ENCODE data around the gene FCER1G.
"Not testable (repeated sequence)": the region's sequence is repeated elsewhere in the genome, so short reads cannot be mapped to it uniquely, and the experiment has no call there.

FCER1G gene

DNA sequence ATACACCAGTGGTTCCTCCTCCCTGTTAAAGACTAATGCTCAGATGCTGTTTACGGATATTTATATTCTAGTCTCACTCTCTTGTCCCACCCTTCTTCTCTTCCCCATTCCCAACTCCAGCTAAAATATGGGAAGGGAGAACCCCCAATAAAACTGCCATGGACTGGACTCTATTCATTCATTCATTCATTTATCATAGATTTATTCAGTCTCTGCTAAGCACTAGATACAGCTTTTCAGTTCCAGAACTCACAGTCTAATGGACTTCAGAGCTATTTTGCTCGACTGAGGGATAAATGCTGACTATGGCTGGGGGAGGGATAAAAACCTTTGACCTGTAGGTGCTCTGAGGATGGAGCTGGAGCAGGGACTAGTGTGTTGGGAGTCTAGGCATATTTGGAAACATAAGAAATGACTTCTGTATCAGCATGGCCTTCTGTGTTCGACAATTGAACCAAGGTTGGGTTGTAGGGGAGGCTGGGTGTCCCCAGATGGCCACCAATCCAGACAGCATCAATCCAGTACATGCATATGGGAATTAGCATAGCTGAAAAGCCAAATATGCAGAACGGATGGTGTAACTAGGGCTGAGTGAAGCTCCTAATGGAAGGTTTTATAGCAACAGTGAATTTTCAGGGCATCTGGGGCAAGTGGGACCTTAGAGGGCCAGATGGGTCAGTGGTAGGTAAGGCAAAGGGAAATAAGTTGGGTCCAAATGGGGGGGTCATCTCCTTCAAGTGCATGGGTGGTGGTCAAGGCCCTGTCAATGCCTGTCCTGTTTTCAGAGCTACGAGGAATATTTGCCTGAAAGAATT, 4.2 kb downstream of the FCER1G start:
- TF ChIP-seq, protein P1, sequence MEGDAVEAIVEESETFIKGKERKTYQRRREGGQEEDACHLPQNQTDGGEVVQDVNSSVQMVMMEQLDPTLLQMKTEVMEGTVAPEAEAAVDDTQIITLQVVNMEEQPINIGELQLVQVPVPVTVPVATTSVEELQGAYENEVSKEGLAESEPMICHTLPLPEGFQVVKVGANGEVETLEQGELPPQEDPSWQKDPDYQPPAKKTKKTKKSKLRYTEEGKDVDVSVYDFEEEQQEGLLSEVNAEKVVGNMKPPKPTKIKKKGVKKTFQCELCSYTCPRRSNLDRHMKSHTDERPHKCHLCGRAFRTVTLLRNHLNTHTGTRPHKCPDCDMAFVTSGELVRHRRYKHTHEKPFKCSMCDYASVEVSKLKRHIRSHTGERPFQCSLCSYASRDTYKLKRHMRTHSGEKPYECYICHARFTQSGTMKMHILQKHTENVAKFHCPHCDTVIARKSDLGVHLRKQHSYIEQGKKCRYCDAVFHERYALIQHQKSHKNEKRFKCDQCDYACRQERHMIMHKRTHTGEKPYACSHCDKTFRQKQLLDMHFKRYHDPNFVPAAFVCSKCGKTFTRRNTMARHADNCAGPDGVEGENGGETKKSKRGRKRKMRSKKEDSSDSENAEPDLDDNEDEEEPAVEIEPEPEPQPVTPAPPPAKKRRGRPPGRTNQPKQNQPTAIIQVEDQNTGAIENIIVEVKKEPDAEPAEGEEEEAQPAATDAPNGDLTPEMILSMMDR (conservative IDR thresholded peaks at IDR 0.05; ENCODE audit: low read depth, low read length) = no peak
- H3K4me3 ChIP-seq (ENCODE audit: low read length) = no peak overlapping the region
- no peak for DNase-seq (ENCODE audit: low read depth)

DNA sequence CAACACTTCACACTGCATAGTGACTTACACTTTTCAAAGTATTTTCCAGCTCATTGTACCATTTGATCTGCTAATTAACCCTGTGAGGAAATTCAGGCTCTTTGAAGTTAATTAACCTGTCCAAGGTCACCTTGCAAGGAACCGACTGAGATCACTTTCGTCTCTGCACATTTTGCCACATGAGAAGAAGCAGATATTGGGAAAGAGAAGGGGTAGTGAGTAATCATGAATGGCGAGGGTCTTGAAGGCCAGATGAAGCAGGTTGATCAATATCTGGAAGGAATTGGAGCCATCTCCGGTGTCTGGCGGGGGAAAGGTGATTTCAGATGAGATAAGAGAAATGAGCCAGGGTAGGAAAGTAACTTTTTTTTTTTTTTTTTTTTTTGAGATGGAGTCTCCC, 4.9 kb downstream of the FCER1G start:
- TF ChIP-seq, protein P1 (conservative IDR thresholded peaks at IDR 0.05; ENCODE audit: low read depth, low read length) = no peak
- DNase-seq (ENCODE audit: low read depth) = no peak
- no peak overlapping the region for H3K4me3 ChIP-seq (ENCODE audit: low read length)

DNA sequence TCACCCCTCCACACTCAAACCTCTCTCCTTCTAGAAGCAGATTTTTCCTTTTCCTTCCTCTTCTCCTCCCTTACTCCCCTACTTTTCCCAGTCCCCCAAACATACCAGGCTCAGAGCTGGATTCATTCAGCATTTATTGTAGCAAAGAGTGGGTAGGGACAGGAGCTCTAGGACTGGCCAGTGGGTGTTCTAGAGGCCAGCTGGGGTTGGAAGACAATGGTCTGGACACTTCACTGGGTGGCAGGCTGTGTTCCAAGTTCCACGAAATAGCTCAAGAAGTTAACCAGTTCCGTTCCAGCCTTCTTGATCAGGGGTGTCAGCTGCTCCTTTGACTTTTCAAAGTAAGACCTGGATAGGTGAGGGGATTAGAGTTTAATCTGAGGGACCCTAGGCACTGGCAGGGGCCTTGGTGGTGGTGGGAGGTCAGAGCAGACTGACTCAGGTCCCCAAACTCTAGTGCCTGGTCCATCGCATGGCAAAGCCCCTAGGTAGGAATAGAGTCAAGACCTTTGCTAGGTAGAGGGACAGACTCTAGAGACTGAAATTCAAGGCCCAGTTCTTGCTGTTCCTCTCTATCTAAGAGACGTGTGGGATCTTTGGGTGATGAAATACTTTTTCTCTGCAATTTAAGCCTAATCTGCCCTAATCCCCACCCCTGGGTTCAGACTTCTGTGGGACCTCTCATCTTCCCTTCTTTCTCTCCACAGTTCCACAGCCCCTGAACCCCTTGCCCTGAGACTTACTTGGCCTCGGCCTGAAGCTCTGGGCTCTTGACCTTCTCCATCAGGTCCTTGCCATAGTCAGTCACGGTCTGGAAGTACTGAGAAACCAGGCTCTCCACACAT, 7.3 kb downstream of the FCER1G start:
- DNase-seq (ENCODE audit: low read depth) = no peak
- no peak overlapping the region for H3K4me3 ChIP-seq (ENCODE audit: low read length)
- TF ChIP-seq, protein P1 (conservative IDR thresholded peaks at IDR 0.05; ENCODE audit: low read depth, low read length) = no peak

GRCh38 chr1:161223805-161224694, 9.0 kb downstream of the FCER1G start:
- DNase-seq (ENCODE audit: low read depth) = no peak
- H3K4me3 ChIP-seq (ENCODE audit: low read length) = no peak overlapping the region

DNA sequence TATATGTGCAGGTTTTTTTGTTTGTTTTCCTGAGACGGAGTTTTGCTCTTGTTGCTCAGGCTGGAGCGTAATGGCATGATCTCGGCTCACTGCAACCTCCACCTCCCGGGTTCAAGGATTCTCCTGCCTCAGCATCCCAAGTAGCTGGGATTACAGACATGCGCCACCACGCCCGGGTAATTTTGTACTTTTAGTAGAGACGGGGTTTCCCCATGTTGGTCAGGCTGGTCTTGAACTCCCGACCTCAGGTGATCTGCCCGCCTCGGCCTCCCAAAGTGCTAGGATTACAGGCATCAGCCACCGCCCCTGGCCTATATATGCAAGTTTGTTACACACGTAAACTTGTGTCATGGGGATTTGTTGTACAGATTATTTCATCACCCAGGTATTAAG, 9.6 kb downstream of the FCER1G start:
- DNase-seq (ENCODE audit: low read depth); H3K4me3 ChIP-seq (ENCODE audit: low read length): not testable (repeated sequence)

More at GRCh38 chr1:161223805-161224694, 9.0 kb downstream of the FCER1G start:
- TF ChIP-seq, protein P1 (conservative IDR thresholded peaks at IDR 0.05; ENCODE audit: low read depth, low read length) = no peak

GRCh38 chr1:161225178-161225533, 10.1 kb downstream of the FCER1G start:
- TF ChIP-seq, protein P1 (conservative IDR thresholded peaks at IDR 0.05; ENCODE audit: low read depth, low read length) = no peak
- DNase-seq (ENCODE audit: low read depth) = no peak
- H3K4me3 ChIP-seq (ENCODE audit: low read length) = no peak overlapping the region
